ENCODE data around the gene TMEM175. TPM values are rescaled to one million over a fixed set of nuclear protein-coding genes. Genes with fewer than 3 reads are reported as not detected.

Gene TMEM175
- total RNA-seq, 2 experiments from 2014 or later = 51.3 to 57.7 TPM

- no peak for TF ChIP-seq CTCF (IDR thresholded peaks at IDR 0.05)
- Mint-ChIP-seq H3K4me1 (ENCODE audit: low read depth) (peaks cover 16% of the 10 kb centered on the region), H3K27ac (no peak overlapping the region), H3K36me3 (ENCODE audit: low read depth) (no peaks in the 10 kb centered on the region), H3K9me3 (no peaks in the 10 kb centered on the region), H3K4me3 (no peak overlapping the region), H3K27me3 (peaks cover 16% of the 10 kb centered on the region)
- Histone ChIP-seq H3K27ac (ENCODE audit: low read depth in 1 of 2, low read length in 2 of 2) (no peak overlapping the region), H3K36me3 (ENCODE audit: insufficient read depth, low read length) (peaks cover 2% of the 10 kb centered on the region), H3K9me3 (ENCODE audit: control insufficient read depth in 1 of 2, insufficient read depth in 1 of 2, low read length in 2 of 2) (peaks cover 0 to 11% of the 10 kb centered on the region in 2 experiments), H3K4me3 (ENCODE audit: low read length) (no peak overlapping the region), H3K4me1 (ENCODE audit: insufficient read depth, low read length) (peaks cover 15% of the 10 kb centered on the region), H3K27me3 (ENCODE audit: control insufficient read depth in 1 of 2, insufficient read depth in 2 of 2, low read length in 2 of 2) (peaks cover 23 to 25% of the 10 kb centered on the region in 2 experiments)
- ChIA-PET CTCF (no interaction called here), POLR2A (no interaction called here)
- DNase-seq (no peak), ATAC-seq (ENCODE audit: poor library complexity) (no peak)
- intact Hi-C loops (cut with DNase I, micrococcal nuclease) = no loop called here
Observed at GRCh38 chr4:995311-996026, 63.2 kb downstream of the TMEM175 start.

DNA sequence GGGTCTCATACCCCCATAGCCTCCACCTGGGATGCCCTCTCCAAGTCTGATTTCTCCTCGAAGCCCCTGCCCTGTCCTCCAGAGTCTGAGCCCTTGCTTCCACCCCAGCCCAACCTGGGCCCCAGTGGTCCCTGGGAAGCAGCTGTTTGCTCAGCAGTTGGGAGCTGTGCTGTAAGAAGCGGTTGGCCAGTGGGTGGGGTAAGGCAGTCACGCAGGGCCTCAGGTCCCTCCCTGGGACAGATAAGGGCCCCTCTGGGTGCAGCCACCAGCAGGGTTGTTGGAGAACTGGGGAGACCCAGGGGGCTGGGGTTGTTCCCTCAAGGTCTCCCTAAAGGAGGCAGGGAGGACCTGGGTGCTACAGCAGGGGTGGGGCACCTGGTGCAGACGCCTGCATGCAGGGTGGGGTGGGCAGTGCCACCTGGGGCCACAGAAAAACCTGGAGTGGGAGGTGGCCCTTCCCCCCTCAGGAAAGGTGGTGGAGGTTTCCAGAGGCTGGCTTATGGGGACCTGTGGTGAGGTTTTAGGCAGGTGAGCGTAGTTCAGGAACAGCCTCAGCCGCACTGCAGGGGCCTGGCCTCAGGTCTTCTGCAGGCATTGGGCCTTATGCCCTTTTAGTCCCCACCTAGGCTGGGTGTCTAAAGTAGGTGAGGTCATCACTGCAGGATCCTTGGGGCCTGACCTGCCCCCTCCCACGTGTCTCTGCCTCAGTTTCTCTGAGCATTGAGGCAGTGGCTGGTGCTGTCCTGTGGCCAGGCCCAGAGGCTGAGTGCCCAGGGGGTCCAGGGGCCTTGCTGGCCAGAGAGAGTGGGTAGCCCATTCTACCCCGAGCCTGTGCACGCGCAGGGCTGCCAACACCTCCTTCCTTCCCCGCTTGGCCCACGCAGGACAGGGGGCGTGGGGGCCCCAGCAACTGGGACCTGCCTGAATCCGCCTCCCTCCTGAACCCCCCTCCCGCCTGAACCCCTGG is 64.1 kb downstream of the TMEM175 start:
- Histone ChIP-seq H3K27ac (ENCODE audit: low read depth in 1 of 2, low read length in 2 of 2) (no peak overlapping the region), H3K4me3 (ENCODE audit: low read length) (no peak overlapping the region), H3K9me3 (ENCODE audit: control insufficient read depth in 1 of 2, insufficient read depth in 1 of 2, low read length in 2 of 2) (peaks cover 0 to 11% of the 10 kb centered on the region in 2 experiments), H3K36me3 (ENCODE audit: insufficient read depth, low read length) (no peaks in the 10 kb centered on the region), H3K27me3 (ENCODE audit: control insufficient read depth in 1 of 2, insufficient read depth in 2 of 2, low read length in 2 of 2) (peaks cover 32 to 33% of the 10 kb centered on the region in 2 experiments), H3K4me1 (ENCODE audit: insufficient read depth, low read length) (peaks cover 15% of the 10 kb centered on the region)
- Mint-ChIP-seq H3K27ac (no peak overlapping the region), H3K4me3 (no peak overlapping the region), H3K36me3 (ENCODE audit: low read depth) (no peaks in the 10 kb centered on the region), H3K27me3 (peaks cover 18% of the 10 kb centered on the region), H3K9me3 (no peaks in the 10 kb centered on the region), H3K4me1 (ENCODE audit: low read depth) (peaks cover 16% of the 10 kb centered on the region)
- TF ChIP-seq CTCF (IDR thresholded peaks at IDR 0.05) = no peak
- ATAC-seq (ENCODE audit: poor library complexity) (no peak), DNase-seq (no peak)
- intact Hi-C loops (cut with DNase I, micrococcal nuclease) = no loop called here
- ChIA-PET CTCF (no interaction called here), POLR2A (no interaction called here)

GRCh38 chr4:996997-997374 is 64.7 kb downstream of the TMEM175 start:
- H3K27me3 ChIP-seq (ENCODE audit: control insufficient read depth in 1 of 2, insufficient read depth in 2 of 2, low read length in 2 of 2) = peaks cover 38 to 39% of the 10 kb centered on the region in 2 experiments
- no peaks in the 10 kb centered on the region for H3K36me3 ChIP-seq (ENCODE audit: insufficient read depth, low read length)
- Mint-ChIP-seq H3K4me3 (no peak overlapping the region), H3K27me3 (peaks cover 21% of the 10 kb centered on the region), H3K4me1 (ENCODE audit: low read depth) (peaks cover 16% of the 10 kb centered on the region), H3K27ac (no peak overlapping the region), H3K36me3 (ENCODE audit: low read depth) (no peaks in the 10 kb centered on the region), H3K9me3 (no peaks in the 10 kb centered on the region)
- H3K27ac ChIP-seq (ENCODE audit: low read depth in 1 of 2, low read length in 2 of 2) = no peak overlapping the region
- H3K4me3 ChIP-seq (ENCODE audit: low read length) = no peak overlapping the region
- CTCF ChIA-PET = no interaction called here
- peaks cover 17% of the 10 kb centered on the region for H3K4me1 ChIP-seq (ENCODE audit: insufficient read depth, low read length)
- intact Hi-C loops (cut with DNase I, micrococcal nuclease) = no loop called here
- peaks cover 0 to 11% of the 10 kb centered on the region in 2 experiments for H3K9me3 ChIP-seq (ENCODE audit: control insufficient read depth in 1 of 2, insufficient read depth in 1 of 2, low read length in 2 of 2)
- ATAC-seq (ENCODE audit: poor library complexity) (no peak), DNase-seq (no peak)
- POLR2A ChIA-PET = no interaction called here
- no peak for TF ChIP-seq CTCF (IDR thresholded peaks at IDR 0.05)

Measured in CD4-positive, alpha-beta T cell (primary cell).